Muscle layer of colon (tissue), 2 donors: ENCODE measurements around the gene MRPL58.
"Not testable (repeated sequence)": the region's sequence is repeated elsewhere in the genome, so short reads cannot be mapped to it uniquely, and the experiment has no call there.

Source experiments
- H3K27ac ChIP-seq: one replicate; pipeline ENCODE4 v1.7.0; 2013; ENCODE audit warnings: low read depth, mild to moderate bottlenecking, low read length, moderate library complexity
- H3K27me3 ChIP-seq, 2 donors: one replicate each; pipeline ENCODE4 v1.7.0; 2013; ENCODE audit warnings: low read length in 2 of 2, mild to moderate bottlenecking in 2 of 2; ENCODE audit not compliant: insufficient read depth in 2 of 2, control insufficient read depth in 1 of 2
- H3K36me3 ChIP-seq: one replicate; pipeline ENCODE4 v1.7.0; 2013; ENCODE audit warnings: mild to moderate bottlenecking, low read length; ENCODE audit not compliant: insufficient read depth
- H3K4me1 ChIP-seq: one replicate; pipeline ENCODE4 v1.7.0; 2013; ENCODE audit warnings: mild to moderate bottlenecking, low read length; ENCODE audit not compliant: insufficient read depth
- H3K4me3 ChIP-seq, 2 donors: one replicate each; pipeline ENCODE4 v1.7.0; 2013; ENCODE audit warnings: low read length in 2 of 2, low read depth in 1 of 2, mild to moderate bottlenecking in 1 of 2, moderate library complexity in 1 of 2
- H3K9ac ChIP-seq: one replicate; pipeline ENCODE4 v1.7.0; 2013; ENCODE audit warnings: low read length
- H3K9me3 ChIP-seq: one replicate; pipeline ENCODE4 v1.7.0; 2013; ENCODE audit warnings: mild to moderate bottlenecking, low read length
- donor health status: abdominal sarcoma.
- donor health status: Adenocarcinoma of cecum.

The MRPL58 gene

GRCh38 chr17:75036643-75037268, 24.3 kb downstream of the MRPL58 start:
- Histone ChIP-seq H3K27me3 (no peaks in the 10 kb centered on the region), H3K9me3 (no peaks in the 10 kb centered on the region), H3K27ac (peak overlapping the region; percentile 28), H3K9ac (no peak overlapping the region), H3K4me3 (peak overlapping the region in 1 of 2 donors; percentile 29), H3K36me3 (peaks cover 35% of the 10 kb centered on the region), H3K4me1 (peaks cover 40% of the 10 kb centered on the region)

- no peaks in the 10 kb centered on the region for H3K27me3 ChIP-seq
- peaks cover 18% of the 10 kb centered on the region for H3K4me1 ChIP-seq
- H3K27ac ChIP-seq: no peak overlapping the region
- peaks cover 42% of the 10 kb centered on the region for H3K36me3 ChIP-seq
- H3K4me3 ChIP-seq: no peak overlapping the region
- no peaks in the 10 kb centered on the region for H3K9me3 ChIP-seq
- no peak overlapping the region for H3K9ac ChIP-seq
Measured at GRCh38 chr17:75039238-75039637, 26.8 kb downstream of the MRPL58 start.

- no peaks in the 10 kb centered on the region for H3K27me3 ChIP-seq
- H3K9ac ChIP-seq: no peak overlapping the region
- peaks cover 42% of the 10 kb centered on the region for H3K36me3 ChIP-seq
- no peak overlapping the region for H3K4me3 ChIP-seq
- H3K9me3 ChIP-seq: no peaks in the 10 kb centered on the region
- H3K27ac ChIP-seq: no peak overlapping the region
- H3K4me1 ChIP-seq: no peaks in the 10 kb centered on the region
Measured at GRCh38 chr17:75041656-75042280, 29.3 kb downstream of the MRPL58 start.

GRCh38 chr17:75043789-75044188, 31.3 kb downstream of the MRPL58 start:
- not testable (repeated sequence) for H3K27me3 ChIP-seq, H3K9ac ChIP-seq, H3K27ac ChIP-seq, H3K4me3 ChIP-seq, H3K9me3 ChIP-seq
- Histone ChIP-seq H3K4me1 (peaks cover 12% of the 10 kb centered on the region), H3K36me3 (peaks cover 36% of the 10 kb centered on the region)

- Histone ChIP-seq H3K9ac (no peak overlapping the region), H3K4me1 (peaks cover 16% of the 10 kb centered on the region), H3K4me3 (no peak overlapping the region), H3K9me3 (no peaks in the 10 kb centered on the region), H3K27ac (no peak overlapping the region), H3K36me3 (peaks cover 27% of the 10 kb centered on the region), H3K27me3 (no peaks in the 10 kb centered on the region)
Measured at GRCh38 chr17:75044716-75045115, 32.2 kb downstream of the MRPL58 start.

- peak overlapping the region; percentile 80 to 93 for H3K4me3 ChIP-seq
- H3K36me3 ChIP-seq: peaks cover 14% of the 10 kb centered on the region
- not testable (repeated sequence) for H3K27me3 ChIP-seq, H3K9me3 ChIP-seq
- H3K4me1 ChIP-seq: peaks cover 16% of the 10 kb centered on the region
- H3K9ac ChIP-seq: peak overlapping the region; percentile 82
- peak overlapping the region; percentile 97 for H3K27ac ChIP-seq
Measured at GRCh38 chr17:75045946-75046406, 33.5 kb downstream of the MRPL58 start.

GRCh38 chr17:75046407-75047289, 34.2 kb downstream of the MRPL58 start, which contains the start of the genes ATP5PD and KCTD2:
ATP5PD (minus strand) TSS chr17:75046969; CDS start chr17:75042650, 4,319 bp downstream.
KCTD2 (plus strand) TSS chr17:75047225; CDS start chr17:75047251, 26 bp downstream.
- peak within 1 kb of the TSS; percentile 97 for H3K27ac ChIP-seq
- H3K27me3 ChIP-seq: no peaks in the 10 kb centered on the region

GRCh38 chr17:75047398-75048098, 35.1 kb downstream of the MRPL58 start:
- peak overlapping the region; percentile 35 for H3K9ac ChIP-seq
- H3K27me3 ChIP-seq: no peaks in the 10 kb centered on the region
- H3K4me3 ChIP-seq: peak overlapping the region; percentile 73 to 83
- H3K36me3 ChIP-seq: no peaks in the 10 kb centered on the region
- peaks cover 16% of the 10 kb centered on the region for H3K4me1 ChIP-seq
- no peaks in the 10 kb centered on the region for H3K9me3 ChIP-seq
- peak overlapping the region; percentile 93 for H3K27ac ChIP-seq

More at GRCh38 chr17:75046407-75047289, 34.2 kb downstream of the MRPL58 start, which contains the start of the genes ATP5PD and KCTD2:
- peaks cover 8% of the 10 kb centered on the region for H3K36me3 ChIP-seq
- no peaks in the 10 kb centered on the region for H3K9me3 ChIP-seq
- peaks cover 16% of the 10 kb centered on the region for H3K4me1 ChIP-seq
- H3K9ac ChIP-seq: peak within 1 kb of the TSS; percentile 82
- H3K4me3 ChIP-seq: peak within 1 kb of the TSS; percentile 80 to 93

GRCh38 chr17:75048249-75048878, 35.9 kb downstream of the MRPL58 start:
- peak overlapping the region; percentile 35 for H3K9ac ChIP-seq
- H3K27ac ChIP-seq: peak overlapping the region; percentile 93
- peaks cover 16% of the 10 kb centered on the region for H3K4me1 ChIP-seq
- H3K27me3 ChIP-seq: no peaks in the 10 kb centered on the region
- peak overlapping the region; percentile 73 to 83 for H3K4me3 ChIP-seq
- H3K36me3 ChIP-seq: peaks cover 5% of the 10 kb centered on the region
- no peaks in the 10 kb centered on the region for H3K9me3 ChIP-seq

GRCh38 chr17:75049057-75049456, 36.6 kb downstream of the MRPL58 start:
- no peak overlapping the region for H3K4me3 ChIP-seq
- H3K4me1 ChIP-seq: peaks cover 16% of the 10 kb centered on the region
- H3K36me3 ChIP-seq: peaks cover 10% of the 10 kb centered on the region
- no peaks in the 10 kb centered on the region for H3K27me3 ChIP-seq
- peak overlapping the region; percentile 93 for H3K27ac ChIP-seq
- H3K9me3 ChIP-seq: no peaks in the 10 kb centered on the region
- no peak overlapping the region for H3K9ac ChIP-seq
